DOHH2 (cell line): ENCODE data around the gene GRM4.

ENCODE experiments used
- CTCF ChIP-seq: fragments of 200-600 bp; sonication (generic); IDR thresholded peaks from one replicate; pipeline ENCODE4 v1.5.1; 2014; ENCODE audit warnings: antibody characterized with exemption, mild to moderate bottlenecking, low read depth, low read length; ENCODE audit not compliant: poor library complexity, severe bottlenecking
- EZH2phosphoT487 ChIP-seq: fragments of 200-600 bp; sonication (generic); IDR thresholded peaks from 2 replicates; pipeline ENCODE4 v1.6.1; 2017; ENCODE audit warnings: borderline replicate concordance, mild to moderate bottlenecking, antibody characterized with exemption, low read length, moderate library complexity, mixed read lengths

- no peak for TF ChIP-seq CTCF
- TF ChIP-seq EZH2phosphoT487: no peak
These were observed 100.1 kb downstream of the GRM4 start for GRCh38 chr6:34045771-34046170.
